Esophagus muscularis mucosa (tissue), 4 donors: ENCODE results near the gene PTPRK.

Experiments used
- EP300 ChIP-seq: sonication (generic); formaldehyde crosslinking; IDR thresholded peaks from one replicate; pipeline ENCODE4 v1.6.1; 2017; ENCODE audit warnings: antibody characterized with exemption
- POLR2A ChIP-seq: fragments of 450-650 bp; IDR thresholded peaks from one replicate; pipeline ENCODE4 v1.6.1; 2017; ENCODE audit warnings: antibody characterized with exemption, moderate library complexity, mild to moderate bottlenecking, low read depth
- TF ChIP-seq, protein P1 (sequence below), 3 experiments: fragments of 200-600 bp in 2 of 3; fragments of 450-650 bp in 1 of 3; sonication (generic) in 2 of 3; IDR thresholded peaks; one replicate each; pipeline ENCODE4 v1.5.1; 2017 to 2019; ENCODE audit warnings: antibody characterized with exemption in 3 of 3, mild to moderate bottlenecking in 2 of 3, moderate library complexity in 1 of 3

DNA sequence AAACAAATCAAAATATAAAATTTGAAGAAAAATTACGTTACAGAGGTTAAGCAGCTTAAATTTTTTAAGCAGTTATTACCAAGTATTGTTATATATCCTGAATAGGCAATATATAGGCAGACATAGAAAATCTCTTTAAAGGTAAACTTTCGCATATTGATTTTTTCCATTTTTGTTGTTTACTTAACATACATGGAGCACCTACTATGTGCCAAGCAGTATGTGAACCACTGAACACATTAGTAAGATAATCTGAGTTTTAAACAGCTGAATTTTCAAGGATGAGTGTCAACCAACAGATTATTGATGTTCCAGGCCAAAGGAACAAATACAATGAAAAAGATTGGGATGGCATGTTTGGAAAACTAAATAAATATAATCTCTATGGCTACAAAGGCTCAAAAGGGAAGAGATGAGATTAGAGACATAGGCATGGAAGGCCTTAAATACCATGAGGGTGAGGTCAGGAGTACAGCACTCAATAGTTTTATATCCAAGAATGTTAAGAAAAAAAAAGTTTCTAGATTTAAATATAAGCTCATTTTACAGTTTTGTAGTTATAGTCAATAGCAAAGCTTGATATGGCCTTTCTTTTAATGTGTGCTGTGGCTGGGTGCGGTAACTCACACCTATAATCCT, 277.5 kb downstream of the PTPRK start:
- TF ChIP-seq, protein P1, sequence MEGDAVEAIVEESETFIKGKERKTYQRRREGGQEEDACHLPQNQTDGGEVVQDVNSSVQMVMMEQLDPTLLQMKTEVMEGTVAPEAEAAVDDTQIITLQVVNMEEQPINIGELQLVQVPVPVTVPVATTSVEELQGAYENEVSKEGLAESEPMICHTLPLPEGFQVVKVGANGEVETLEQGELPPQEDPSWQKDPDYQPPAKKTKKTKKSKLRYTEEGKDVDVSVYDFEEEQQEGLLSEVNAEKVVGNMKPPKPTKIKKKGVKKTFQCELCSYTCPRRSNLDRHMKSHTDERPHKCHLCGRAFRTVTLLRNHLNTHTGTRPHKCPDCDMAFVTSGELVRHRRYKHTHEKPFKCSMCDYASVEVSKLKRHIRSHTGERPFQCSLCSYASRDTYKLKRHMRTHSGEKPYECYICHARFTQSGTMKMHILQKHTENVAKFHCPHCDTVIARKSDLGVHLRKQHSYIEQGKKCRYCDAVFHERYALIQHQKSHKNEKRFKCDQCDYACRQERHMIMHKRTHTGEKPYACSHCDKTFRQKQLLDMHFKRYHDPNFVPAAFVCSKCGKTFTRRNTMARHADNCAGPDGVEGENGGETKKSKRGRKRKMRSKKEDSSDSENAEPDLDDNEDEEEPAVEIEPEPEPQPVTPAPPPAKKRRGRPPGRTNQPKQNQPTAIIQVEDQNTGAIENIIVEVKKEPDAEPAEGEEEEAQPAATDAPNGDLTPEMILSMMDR (IDR thresholded peaks at IDR 0.05): no peak
- TF ChIP-seq POLR2A (no peak), EP300 (no peak)
